Muscle of arm (tissue), 14 donors: ENCODE measurements around the gene LILRA6. TPM values are rescaled to one million over a fixed set of nuclear protein-coding genes. Genes with fewer than 3 reads are reported as not detected.
"Not testable (repeated sequence)": the region's sequence is repeated elsewhere in the genome, so short reads cannot be mapped to it uniquely, and the experiment has no call there.

ENCODE experiments used
- DNase-seq: peaks from one replicate; pipeline ENCODE4 v3.0.0-alpha.2; 2013
- long read RNA-seq, 11 donors: transcript quantifications; one replicate each; lab custom pipeline, GENCODE V29; 2026
- polyA plus RNA-seq, 12 donors: library from polyadenylated mRNA; unstranded; fragments of 120-200 nt; gene quantifications; one replicate each; pipeline ENCODE4 v1.2.1, GENCODE V29; 2013; ENCODE audit not compliant: insufficient read length in 12 of 12

Gene LILRA6
- 1 to 10 TPM in 9 of 12 donors, under 1 TPM in 1, not detected in 2; 0.95 to 2.4 (median 1.7) TPM for polyA plus RNA-seq
- long read RNA-seq, donor 1, result 0 reads
- long read RNA-seq, donor 2, partial matches to known transcripts, result 0 of 1 reads
- long read RNA-seq, donor 2, other reads (novel, unspliced or antisense), result 0 of 1 reads
- long read RNA-seq, donor 3, result 0 reads
- long read RNA-seq, donor 4, result 0 reads
- long read RNA-seq, donor 5, result 0 reads
- long read RNA-seq, donor 6, result 0 reads
- long read RNA-seq, donor 7, result 0 reads
- long read RNA-seq, donor 8, result 0 reads
- long read RNA-seq, donor 9, result 0 reads
- long read RNA-seq, donor 10, result 0 reads
- long read RNA-seq, donor 11, result 0 reads

DNA sequence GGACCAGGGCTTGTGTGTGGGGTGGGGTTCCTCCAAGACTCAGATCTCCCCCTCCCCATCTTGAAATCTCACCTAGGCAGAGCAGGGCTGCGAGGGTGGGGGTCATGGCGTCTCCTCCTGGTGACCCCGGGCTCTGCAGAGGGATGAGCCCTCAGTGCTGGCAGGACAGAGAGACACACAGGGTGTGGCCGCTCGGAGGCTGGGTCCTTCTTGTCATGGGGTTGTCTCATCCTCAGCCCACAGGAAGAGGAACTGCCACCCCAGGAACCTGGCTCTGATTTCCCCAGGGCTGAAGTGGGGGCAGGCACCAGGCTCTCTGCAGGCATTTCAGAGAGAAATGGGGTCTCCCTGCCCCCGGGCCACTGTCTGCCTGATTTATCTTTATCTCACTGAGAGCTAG, at the start of gene LILRA6:
Gene LILRA6 (minus strand): TSS at position 145 of the 400 bp plus-strand sequence.
- DNase-seq, result not testable (repeated sequence)

DNA sequence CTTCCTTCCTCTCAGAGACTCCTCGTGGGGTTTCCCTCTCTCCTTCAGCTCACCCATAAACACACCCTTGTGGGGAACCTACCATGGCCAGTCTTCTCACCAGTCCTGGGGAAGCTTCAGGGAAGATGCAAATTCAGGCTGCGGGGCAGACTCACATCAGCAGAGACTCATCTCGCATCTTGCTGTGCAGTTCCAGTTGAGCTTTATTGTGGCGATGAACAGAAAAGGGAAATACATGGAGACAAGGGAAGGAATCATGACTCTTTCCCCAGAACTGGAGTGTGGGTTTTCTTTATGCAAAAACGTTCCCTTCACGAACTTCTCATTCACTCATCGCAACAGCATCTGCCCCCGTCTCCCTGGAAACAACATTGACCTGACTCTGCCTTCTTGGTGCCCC, 46.6 kb upstream of the LILRA6 start:
- DNase-seq, result not testable (repeated sequence)

- DNase-seq, result no peak
Observed at GRCh38 chr19:54287456-54287855, 44.9 kb upstream of the LILRA6 start.

GRCh38 chr19:54286283-54286682, 43.7 kb upstream of the LILRA6 start:
- DNase-seq, result not testable (repeated sequence)

- not testable (repeated sequence) for DNase-seq
Observed at GRCh38 chr19:54285427-54286056, 43.0 kb upstream of the LILRA6 start.

DNA sequence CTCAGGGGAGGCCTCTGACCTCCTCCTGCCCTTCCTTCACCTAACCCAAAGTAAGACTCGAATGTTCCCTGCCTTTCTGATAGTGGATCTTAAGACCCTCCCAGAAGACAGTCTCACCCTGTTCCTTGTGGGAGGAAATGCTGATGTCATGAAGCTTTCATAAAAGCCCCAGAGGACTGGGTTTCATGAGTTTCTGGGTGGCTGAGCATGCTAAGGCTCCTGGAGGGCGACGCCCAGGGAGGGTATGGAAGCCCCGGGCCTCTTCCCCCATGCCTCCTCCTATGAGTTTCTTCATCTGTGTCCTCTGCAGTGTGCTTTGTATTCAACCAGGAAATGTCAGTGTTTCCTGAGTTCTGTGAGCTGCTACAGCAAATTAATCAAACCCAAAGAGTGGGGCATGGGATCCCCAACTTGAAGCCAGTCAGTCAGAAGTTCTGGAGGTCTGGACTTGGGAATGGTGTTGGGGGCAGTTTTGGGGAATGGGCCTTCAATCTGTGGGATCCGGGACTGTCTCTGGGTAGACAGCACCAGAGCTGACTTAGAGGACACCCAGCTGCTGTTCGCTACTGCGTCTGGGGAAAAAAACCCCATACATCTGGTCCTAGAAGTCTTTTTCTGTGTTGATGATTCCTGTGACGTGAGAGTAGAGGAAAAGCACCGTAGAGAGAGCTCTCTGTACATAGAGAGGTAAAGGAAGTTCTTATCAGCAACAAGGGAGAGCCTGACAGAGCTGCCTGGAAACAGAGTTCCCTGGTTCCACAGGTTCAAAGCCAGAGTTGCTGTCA, 40.3 kb upstream of the LILRA6 start:
- no peak for DNase-seq

GRCh38 chr19:54281729-54282075, 39.1 kb upstream of the LILRA6 start:
- not testable (repeated sequence) for DNase-seq

DNA sequence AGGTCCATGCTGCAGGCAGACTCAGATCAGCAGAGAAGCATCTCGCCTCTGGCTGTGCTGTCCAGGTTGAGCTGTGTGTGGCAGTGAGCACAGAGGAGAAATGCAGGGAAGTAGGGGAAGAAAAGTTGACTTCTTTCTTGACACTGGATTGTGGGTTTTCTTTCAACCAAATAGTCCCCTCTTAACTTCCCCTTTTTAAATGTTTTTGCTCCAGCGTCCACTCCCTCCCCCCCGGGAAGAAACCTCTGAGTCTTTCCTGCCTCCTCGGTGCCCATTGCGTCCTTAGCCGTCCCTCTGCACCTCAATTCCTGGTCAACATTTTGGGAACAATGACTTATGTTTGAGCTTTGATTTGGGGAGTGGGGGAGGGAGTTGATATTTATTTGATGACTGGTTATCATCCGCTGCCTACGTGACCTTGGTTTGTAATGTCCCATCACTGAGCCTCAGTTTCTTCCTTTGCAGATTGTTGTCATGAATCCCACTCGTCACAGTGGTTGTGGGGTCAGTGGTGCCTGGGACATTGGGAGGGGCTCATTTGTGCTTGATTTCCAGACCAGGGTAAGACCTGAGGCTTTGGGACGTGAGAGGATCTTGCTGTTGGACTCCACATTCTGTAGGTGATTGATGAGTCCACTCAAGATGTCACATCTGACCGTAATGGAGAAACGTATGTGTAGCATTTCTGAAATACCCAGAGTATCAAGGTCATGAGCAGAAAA, 38.6 kb upstream of the LILRA6 start, which contains the start of gene LILRB2:
Gene LILRB2 (minus strand): TSS at position 104 of the 722 bp plus-strand sequence. CDS start 614 bp downstream, outside the sequence.
- no peak for DNase-seq

DNA sequence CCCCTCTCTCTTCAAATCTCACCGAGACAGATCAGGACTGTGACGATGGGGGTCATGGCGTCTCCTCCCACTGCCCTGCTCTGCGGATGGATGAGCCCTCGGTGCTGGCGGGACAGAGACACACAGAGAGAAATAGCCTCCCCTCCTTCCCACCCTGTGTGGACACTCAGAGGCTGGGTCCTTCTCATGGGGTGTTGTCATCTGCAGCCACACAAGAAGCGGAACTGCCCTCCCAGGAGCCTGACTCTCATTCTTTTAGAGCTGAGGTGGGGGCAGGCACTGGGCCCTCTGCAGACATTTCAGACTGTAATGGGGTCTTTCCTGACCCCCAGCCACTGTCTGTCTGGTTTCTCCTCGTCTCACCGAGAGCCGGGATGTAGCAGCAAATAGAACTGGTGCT, 37.9 kb upstream of the LILRA6 start:
- DNase-seq, result not testable (repeated sequence)

- not testable (repeated sequence) for DNase-seq
Observed at GRCh38 chr19:54280025-54280424, 37.4 kb upstream of the LILRA6 start.

GRCh38 chr19:54279406-54279962, 36.9 kb upstream of the LILRA6 start:
- no peak for DNase-seq

GRCh38 chr19:54278571-54279195, 36.1 kb upstream of the LILRA6 start:
- not testable (repeated sequence) for DNase-seq

- DNase-seq, result not testable (repeated sequence)
Observed at GRCh38 chr19:54278056-54278455, 35.5 kb upstream of the LILRA6 start.

- DNase-seq, result not testable (repeated sequence)
Observed at GRCh38 chr19:54277111-54277615, 34.6 kb upstream of the LILRA6 start.

DNA sequence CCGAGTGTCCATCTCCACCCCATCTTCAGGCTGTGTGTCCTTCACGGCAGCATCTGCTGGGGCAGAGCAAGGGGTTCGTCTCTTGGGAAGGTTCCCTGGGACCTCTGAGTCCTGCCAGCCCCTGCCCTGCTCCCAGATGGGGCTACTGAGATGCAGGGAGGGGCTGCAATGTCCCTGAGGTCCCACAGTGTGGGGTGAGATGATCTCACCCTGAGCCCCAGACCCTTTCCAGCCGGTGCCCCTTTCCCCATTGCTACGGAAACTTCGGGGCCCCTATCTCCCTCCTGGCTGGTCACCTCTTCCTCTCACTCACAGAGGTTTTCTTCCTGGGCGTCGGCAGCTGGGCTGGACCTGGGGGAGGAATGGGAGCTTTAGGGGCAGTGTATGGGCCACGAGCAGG, 33.4 kb upstream of the LILRA6 start:
- no peak for DNase-seq

DNA sequence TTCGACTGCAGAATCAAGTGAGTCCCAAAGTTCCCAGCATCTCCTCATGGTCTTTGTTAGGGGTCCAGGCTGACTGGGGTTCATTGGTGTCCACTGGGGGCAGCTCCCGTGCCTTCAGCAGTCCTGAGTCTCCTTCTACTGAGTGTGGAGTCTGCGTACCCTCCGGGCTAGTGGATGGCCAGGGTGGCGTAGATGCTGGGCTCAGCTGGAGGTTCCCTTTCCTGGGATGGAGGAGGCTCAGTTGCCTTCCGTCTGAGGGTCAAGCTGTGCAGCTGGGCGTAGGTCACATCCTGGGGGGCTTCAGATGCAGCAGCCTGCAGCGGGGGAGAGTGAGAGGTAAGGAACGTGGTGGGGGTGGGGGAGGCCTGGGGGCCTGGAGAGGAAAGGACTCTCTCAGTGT, 31.9 kb upstream of the LILRA6 start:
- DNase-seq, result not testable (repeated sequence)

DNA sequence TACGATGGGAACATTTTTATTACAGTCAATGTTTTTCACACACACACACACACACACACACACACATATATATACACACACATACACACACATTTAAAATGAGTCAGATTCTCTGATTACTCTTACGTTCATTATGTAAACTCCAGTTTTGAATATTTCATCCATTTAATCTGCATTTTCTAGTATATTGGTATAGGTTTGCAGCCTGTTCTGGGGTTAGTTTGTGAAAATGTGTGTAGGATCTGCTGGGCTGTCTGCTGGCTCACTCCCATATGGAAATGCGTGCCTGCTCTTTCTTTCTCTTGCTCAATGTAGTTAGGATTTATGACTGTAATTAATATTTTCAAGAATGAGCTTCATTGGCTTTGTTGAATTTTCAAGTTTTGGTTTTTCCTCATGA, 31.2 kb upstream of the LILRA6 start:
- no peak for DNase-seq

- not testable (repeated sequence) for DNase-seq
Observed at GRCh38 chr19:54272181-54272580, 29.6 kb upstream of the LILRA6 start.

- not testable (repeated sequence) for DNase-seq
Observed at GRCh38 chr19:54271587-54271986, 29.0 kb upstream of the LILRA6 start.

GRCh38 chr19:54271106-54271505, 28.5 kb upstream of the LILRA6 start:
- DNase-seq, result no peak

GRCh38 chr19:54268936-54269335, 26.3 kb upstream of the LILRA6 start:
- no peak for DNase-seq
